K562 (cell line): ENCODE data around the gene SPIB. TPM values are rescaled to one million over a fixed set of nuclear protein-coding genes. Genes with fewer than 3 reads are reported as not detected.

Experiments
- CBFA2T3 ChIP-seq: fragments of 450-650 bp; IDR thresholded peaks from 2 replicates; pipeline ENCODE4 v1.6.1; 2017
- DACH1 ChIP-seq: fragments of 450-650 bp; IDR thresholded peaks from 2 replicates; pipeline ENCODE4 v1.6.1; 2018; ENCODE audit not compliant: partially characterized antibody
- JUN ChIP-seq, 2 experiments: sonication (generic) in 1 of 2; formaldehyde crosslinking in 1 of 2; IDR thresholded peaks; 2 replicates each; pipeline versions ENCODE4 v1.6.1 to v1.8.0; 2012 to 2022; ENCODE audit warnings: borderline replicate concordance in 2 of 2, mild to moderate bottlenecking in 2 of 2, improper control_type of control experiment in 1 of 2, low read depth in 1 of 2, low read length in 1 of 2, missing genetic modification reagents in 1 of 2
- MLLT1 ChIP-seq, 2 experiments: fragments of 450-650 bp; IDR thresholded peaks; 2 replicates each; pipeline ENCODE4 v1.6.1; 2016
- RAD51 ChIP-seq: fragments of 450-650 bp; IDR thresholded peaks from 2 replicates; pipeline ENCODE4 v1.7.1; 2016; ENCODE audit warnings: low read depth, mild to moderate bottlenecking, borderline replicate concordance
- ZBTB43 ChIP-seq: sonication (generic); formaldehyde crosslinking; IDR thresholded peaks from 2 replicates; pipeline ENCODE4 v1.8.0; 2023; ENCODE audit warnings: mild to moderate bottlenecking, missing genetic modification reagents
- polyA plus RNA-seq, 8 experiments: library from polyadenylated mRNA; depleted of rRNA in 4 of 8; stranded (reverse) in 5 of 8; unstranded in 3 of 8; fragments of >200 nt; fragmentation: Nextera tagmentation in 2 of 8; fragmentation: Illumina TruSeq in 1 of 8; extraction: Ambion mirVana in 2 of 8; extraction: Trizol in 1 of 8; gene quantifications; 2 replicates each; pipeline versions ENCODE4 v1.2.1 to v1.2.3, GENCODE V29; 2011 to 2014; ENCODE audit warnings: inconsistent platforms in 1 of 8, missing spikeins in 1 of 8
- total RNA-seq, 7 experiments: library from RNA; depleted of rRNA in 6 of 7; stranded (reverse); fragments of >200 nt in 6 of 7; fragmentation: Illumina TruSeq in 2 of 7; extraction: Trizol in 2 of 7; gene quantifications; 2 replicates each; pipeline versions ENCODE4 v1.2.1 to v1.2.3, GENCODE V29; 2011 to 2021; ENCODE audit warnings: low replicate concordance in 1 of 7
- TF ChIP-seq, protein P1 (sequence below): fragments of 250-450 bp; sonication (Bioruptor Pico); IDR thresholded peaks from 2 replicates; pipeline ENCODE4 v1.4.0; 2020; ENCODE audit warnings: mild to moderate bottlenecking, moderate library complexity, borderline replicate concordance
- TF ChIP-seq, protein P2 (sequence below): fragments of 250-450 bp; sonication (Bioruptor Pico); IDR thresholded peaks from 2 replicates; pipeline ENCODE4 v1.8.0; 2022; ENCODE audit warnings: moderate library complexity, mild to moderate bottlenecking, inconsistent platforms
- TF ChIP-seq, protein P3 (sequence below): fragments of 250-450 bp; sonication (Bioruptor Pico); IDR thresholded peaks from 2 replicates; pipeline ENCODE4 v1.4.0; 2020

Gene SPIB
- total and polyA plus RNA-seq, 9 of the 15 experiments (the other 6 are each of a cell fraction or from before 2014, with no cell fraction given) = 0.06 to 1.0 (median 0.43) TPM; not detected in 1

DNA sequence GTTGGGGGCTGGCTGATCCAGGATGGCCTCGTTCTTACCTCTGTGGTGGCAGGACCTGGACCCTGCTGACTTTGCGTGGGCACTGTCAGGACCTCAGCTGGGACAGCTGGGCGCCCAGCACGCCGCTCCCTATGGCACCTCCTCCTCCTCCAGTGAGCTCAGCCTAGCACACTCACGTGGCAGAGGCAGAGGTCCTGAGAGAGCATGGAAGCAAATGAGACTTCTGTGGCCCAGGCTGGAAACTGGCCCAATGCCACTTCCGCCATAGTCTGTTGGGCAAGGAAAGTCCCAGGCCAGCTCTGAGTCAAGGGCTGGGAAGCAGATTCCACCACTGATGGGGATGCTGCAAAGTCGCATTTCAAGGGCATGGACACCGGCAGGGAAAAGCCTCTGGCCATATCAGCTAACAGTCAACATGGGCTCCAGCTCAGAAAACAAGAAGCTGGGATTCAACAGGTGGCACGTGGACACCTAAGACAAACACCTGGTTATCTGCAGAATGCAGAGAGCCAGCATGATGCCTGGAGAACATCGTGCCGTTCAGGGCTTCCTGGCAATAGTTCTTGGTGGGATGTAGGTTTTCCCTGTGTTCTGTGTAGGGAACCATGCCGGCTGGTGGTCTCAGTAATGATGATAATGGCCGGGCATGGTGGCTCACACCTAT lies 30.6 kb downstream of the SPIB start (continued):
- TF ChIP-seq, protein P1, sequence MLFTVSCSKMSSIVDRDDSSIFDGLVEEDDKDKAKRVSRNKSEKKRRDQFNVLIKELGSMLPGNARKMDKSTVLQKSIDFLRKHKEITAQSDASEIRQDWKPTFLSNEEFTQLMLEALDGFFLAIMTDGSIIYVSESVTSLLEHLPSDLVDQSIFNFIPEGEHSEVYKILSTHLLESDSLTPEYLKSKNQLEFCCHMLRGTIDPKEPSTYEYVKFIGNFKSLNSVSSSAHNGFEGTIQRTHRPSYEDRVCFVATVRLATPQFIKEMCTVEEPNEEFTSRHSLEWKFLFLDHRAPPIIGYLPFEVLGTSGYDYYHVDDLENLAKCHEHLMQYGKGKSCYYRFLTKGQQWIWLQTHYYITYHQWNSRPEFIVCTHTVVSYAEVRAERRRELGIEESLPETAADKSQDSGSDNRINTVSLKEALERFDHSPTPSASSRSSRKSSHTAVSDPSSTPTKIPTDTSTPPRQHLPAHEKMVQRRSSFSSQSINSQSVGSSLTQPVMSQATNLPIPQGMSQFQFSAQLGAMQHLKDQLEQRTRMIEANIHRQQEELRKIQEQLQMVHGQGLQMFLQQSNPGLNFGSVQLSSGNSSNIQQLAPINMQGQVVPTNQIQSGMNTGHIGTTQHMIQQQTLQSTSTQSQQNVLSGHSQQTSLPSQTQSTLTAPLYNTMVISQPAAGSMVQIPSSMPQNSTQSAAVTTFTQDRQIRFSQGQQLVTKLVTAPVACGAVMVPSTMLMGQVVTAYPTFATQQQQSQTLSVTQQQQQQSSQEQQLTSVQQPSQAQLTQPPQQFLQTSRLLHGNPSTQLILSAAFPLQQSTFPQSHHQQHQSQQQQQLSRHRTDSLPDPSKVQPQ (CRISPR knock-in tag) = no peak
- no peak for TF ChIP-seq DACH1
- TF ChIP-seq, protein P2, sequence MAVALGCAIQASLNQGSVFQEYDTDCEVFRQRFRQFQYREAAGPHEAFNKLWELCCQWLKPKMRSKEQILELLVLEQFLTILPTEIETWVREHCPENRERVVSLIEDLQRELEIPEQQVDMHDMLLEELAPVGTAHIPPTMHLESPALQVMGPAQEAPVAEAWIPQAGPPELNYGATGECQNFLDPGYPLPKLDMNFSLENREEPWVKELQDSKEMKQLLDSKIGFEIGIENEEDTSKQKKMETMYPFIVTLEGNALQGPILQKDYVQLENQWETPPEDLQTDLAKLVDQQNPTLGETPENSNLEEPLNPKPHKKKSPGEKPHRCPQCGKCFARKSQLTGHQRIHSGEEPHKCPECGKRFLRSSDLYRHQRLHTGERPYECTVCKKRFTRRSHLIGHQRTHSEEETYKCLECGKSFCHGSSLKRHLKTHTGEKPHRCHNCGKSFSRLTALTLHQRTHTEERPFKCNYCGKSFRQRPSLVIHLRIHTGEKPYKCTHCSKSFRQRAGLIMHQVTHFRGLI (CRISPR knock-in tag) = no peak
- 0 out of 2 replicates have a peak, but pooled peaks have one; percentile 21 for TF ChIP-seq CBFA2T3
- TF ChIP-seq JUN (IDR thresholded peaks at IDR 0.05; ENCODE audit: borderline replicate concordance, low read depth, low read length) = no peak
- TF ChIP-seq JUN (CRISPR knock-in tag; IDR thresholded peaks at IDR 0.05; ENCODE audit: borderline replicate concordance) = no peak
- TF ChIP-seq, protein P3, sequence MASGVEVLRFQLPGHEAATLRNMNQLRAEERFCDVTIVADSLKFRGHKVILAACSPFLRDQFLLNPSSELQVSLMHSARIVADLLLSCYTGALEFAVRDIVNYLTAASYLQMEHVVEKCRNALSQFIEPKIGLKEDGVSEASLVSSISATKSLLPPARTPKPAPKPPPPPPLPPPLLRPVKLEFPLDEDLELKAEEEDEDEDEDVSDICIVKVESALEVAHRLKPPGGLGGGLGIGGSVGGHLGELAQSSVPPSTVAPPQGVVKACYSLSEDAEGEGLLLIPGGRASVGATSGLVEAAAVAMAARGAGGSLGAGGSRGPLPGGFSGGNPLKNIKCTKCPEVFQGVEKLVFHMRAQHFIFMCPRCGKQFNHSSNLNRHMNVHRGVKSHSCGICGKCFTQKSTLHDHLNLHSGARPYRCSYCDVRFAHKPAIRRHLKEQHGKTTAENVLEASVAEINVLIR = no peak
- no peak for TF ChIP-seq ZBTB43 (CRISPR knock-in tag)
- TF ChIP-seq RAD51 = no peak
- TF ChIP-seq MLLT1 (IDR thresholded peaks at IDR 0.05) = no peak
